Measurements from ENCODE around the gene SLF2.

DNA sequence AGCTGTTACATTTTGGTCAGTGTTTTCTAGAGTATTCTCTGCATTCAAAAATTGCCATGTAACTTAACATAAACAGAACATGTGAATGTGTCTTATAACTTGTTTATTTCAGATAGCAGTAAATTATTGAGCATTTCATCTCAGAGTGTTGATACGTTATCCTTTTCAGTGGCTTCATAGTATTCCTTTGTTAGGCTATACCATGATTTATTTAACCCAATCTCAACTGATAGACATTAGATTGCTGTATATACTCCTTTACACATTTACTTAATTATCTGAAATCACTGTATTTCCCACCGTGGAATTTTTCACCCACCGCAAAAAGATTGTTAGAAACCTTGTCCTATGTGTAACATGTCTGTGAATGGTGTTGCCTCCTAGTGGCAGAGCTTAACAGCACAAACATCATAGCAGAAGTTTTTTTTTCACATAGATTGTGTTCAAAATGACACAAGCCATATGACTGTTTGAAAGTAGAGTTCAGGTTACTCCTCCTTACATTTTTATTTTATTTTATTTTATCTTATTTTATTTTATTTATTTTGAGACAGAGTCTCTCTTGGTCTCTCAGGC, 21.4 kb downstream of the SLF2 start:
- no peak for TF ChIP-seq ZSCAN30 (CRISPR knock-in tag; IDR thresholded peaks at IDR 0.05)
- no peak for TF ChIP-seq HOMEZ (CRISPR knock-in tag; IDR thresholded peaks at IDR 0.05; ENCODE audit: low read depth)
- no peak for TF ChIP-seq POLR2AphosphoS2 (IDR thresholded peaks at IDR 0.05; ENCODE audit: low read depth, low read length)
- no peak for TF ChIP-seq ZSCAN22 (CRISPR knock-in tag; IDR thresholded peaks at IDR 0.05)
- TF ChIP-seq, protein P1, sequence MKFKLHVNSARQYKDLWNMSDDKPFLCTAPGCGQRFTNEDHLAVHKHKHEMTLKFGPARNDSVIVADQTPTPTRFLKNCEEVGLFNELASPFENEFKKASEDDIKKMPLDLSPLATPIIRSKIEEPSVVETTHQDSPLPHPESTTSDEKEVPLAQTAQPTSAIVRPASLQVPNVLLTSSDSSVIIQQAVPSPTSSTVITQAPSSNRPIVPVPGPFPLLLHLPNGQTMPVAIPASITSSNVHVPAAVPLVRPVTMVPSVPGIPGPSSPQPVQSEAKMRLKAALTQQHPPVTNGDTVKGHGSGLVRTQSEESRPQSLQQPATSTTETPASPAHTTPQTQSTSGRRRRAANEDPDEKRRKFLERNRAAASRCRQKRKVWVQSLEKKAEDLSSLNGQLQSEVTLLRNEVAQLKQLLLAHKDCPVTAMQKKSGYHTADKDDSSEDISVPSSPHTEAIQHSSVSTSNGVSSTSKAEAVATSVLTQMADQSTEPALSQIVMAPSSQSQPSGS (CRISPR knock-in tag; IDR thresholded peaks at IDR 0.05): no peak
- TF ChIP-seq GFI1 (CRISPR knock-in tag; IDR thresholded peaks at IDR 0.05; ENCODE audit: borderline replicate concordance): no peak
- TF ChIP-seq RAD51 (IDR thresholded peaks at IDR 0.05; ENCODE audit: borderline replicate concordance): no peak
- no peak for TF ChIP-seq GATA4 (IDR thresholded peaks at IDR 0.05; ENCODE audit: borderline replicate concordance, low read depth)
- TF ChIP-seq, protein P2, sequence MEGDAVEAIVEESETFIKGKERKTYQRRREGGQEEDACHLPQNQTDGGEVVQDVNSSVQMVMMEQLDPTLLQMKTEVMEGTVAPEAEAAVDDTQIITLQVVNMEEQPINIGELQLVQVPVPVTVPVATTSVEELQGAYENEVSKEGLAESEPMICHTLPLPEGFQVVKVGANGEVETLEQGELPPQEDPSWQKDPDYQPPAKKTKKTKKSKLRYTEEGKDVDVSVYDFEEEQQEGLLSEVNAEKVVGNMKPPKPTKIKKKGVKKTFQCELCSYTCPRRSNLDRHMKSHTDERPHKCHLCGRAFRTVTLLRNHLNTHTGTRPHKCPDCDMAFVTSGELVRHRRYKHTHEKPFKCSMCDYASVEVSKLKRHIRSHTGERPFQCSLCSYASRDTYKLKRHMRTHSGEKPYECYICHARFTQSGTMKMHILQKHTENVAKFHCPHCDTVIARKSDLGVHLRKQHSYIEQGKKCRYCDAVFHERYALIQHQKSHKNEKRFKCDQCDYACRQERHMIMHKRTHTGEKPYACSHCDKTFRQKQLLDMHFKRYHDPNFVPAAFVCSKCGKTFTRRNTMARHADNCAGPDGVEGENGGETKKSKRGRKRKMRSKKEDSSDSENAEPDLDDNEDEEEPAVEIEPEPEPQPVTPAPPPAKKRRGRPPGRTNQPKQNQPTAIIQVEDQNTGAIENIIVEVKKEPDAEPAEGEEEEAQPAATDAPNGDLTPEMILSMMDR (CRISPR knock-in tag; IDR thresholded peaks at IDR 0.05): peak; percentile 58
- TF ChIP-seq EHMT2 (IDR thresholded peaks at IDR 0.05; ENCODE audit: borderline replicate concordance, low read depth, low read length): no peak

Data from HepG2 (cell line).